HG02870 (cell line): ENCODE results near the gene CDKN2B-AS1.

ENCODE experiments used
- ATAC-seq: cut with Tn5 transposase; IDR thresholded peaks from one replicate; pipeline ENCODE4 v1.9.1; 2021; ENCODE audit warnings: mild to moderate bottlenecking, moderate library complexity; ENCODE audit not compliant: unreplicated experiment

The CDKN2B-AS1 gene

DNA sequence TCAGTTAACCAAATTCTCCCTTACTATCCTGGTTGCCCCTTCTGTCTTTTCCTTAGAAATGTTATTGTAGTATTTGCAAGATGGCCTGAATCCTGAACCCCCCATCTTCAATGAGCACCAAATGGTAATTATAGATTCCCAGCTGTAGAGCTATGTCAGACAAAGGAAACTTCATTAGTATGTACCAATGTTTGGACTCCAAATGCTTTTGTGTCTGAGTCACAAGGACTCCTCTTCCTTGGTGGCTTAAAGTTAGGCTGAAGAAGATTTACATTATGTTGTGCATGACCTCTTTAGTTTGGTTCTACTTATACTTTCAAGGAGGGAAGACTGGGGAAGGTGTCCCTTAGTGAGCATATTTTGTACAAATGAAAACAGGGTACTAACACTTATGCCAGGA lies 120.4 kb downstream of the CDKN2B-AS1 start:
- ATAC-seq, result no peak

DNA sequence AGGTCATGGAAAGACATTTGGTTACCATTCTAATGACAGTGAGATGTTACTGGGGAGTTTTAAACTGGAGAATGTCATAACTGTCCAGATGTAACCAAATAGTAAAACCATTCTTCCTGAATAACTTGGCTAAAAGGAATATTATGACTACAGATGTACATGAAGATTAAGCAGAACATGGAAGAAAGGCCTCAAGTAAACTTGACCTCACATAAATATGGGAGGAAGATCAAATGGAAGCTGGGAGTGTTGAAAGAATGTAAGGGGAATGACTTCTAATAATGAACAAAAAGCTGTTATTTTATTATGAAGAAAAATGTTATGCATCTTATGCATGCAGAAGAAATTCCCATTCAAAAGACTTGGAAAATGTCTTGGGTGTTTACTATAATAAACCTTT lies 122.2 kb downstream of the CDKN2B-AS1 start:
- ATAC-seq, result no peak

DNA sequence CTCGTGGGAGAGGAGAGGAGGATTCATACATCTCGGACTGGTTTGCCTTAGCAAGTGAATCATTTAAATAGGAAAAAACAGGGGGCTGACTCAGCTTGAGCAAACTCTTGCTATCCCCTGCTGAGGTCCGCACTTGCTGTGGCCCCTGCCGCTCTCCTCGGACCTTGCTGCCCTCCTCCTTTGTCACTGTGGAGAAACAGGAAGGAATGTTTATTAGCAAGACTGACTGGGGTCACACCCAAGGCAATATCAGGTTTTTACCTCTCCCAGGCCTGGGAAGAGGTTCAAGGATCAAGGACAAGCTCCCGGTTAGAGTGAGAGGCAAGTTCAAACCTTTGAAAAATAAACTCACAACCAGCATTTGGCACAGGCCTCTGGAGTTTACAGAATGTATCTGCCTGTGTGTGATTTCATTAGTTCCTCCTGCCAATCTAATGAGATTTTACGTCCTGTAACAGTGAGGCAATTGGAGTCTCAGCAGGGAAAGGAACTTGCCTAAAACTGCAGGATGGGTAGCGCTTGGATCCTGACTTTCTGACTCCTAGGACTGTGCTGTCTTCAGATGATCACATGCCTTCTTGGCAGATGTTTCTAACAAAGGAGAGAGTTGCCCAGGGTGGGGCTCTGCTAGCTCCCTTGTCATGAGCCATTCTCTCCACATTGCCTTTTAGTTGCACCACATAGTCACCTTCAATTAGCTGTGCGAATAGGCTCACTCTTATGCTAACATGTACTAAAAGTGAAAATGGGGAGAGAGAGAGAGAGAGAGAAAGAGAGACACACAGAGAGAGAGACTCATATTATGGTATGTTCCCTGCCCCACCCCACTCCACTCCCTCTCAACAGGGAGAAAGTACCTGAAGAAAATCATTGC lies 123.2 kb downstream of the CDKN2B-AS1 start:
- no peak for ATAC-seq

DNA sequence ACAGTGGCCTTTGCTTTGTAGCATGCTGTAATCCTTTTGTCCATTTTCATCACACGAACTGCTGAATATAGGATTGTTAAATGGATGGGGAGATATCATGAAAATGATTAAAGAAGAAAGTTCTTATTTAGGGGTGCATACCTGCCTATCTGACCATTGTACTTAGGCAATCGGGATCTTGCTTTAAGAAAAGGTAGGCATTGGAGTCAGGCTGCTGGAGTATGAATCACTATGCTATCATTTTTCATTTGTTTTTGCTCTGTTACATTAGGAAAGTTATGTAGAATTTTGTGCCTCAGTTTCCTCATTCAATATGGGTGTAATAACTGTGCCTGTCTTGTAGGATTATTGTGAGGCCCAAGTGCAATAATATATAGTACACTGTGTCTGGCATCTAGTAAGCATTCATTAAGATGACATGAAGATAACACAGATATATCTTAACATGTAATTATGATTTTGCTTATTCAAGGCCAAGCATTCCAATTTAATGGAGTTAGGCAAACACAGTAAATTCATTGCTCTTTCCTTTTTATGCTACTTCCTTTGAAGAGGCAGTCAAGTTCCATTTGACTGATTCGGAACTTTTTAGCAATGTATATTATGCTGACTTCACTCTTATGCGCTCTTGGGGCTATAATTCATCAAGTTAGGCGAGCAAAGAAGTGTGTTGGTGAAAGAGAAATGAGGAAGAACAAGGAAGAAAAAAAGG lies 124.4 kb downstream of the CDKN2B-AS1 start:
- ATAC-seq, result no peak

DNA sequence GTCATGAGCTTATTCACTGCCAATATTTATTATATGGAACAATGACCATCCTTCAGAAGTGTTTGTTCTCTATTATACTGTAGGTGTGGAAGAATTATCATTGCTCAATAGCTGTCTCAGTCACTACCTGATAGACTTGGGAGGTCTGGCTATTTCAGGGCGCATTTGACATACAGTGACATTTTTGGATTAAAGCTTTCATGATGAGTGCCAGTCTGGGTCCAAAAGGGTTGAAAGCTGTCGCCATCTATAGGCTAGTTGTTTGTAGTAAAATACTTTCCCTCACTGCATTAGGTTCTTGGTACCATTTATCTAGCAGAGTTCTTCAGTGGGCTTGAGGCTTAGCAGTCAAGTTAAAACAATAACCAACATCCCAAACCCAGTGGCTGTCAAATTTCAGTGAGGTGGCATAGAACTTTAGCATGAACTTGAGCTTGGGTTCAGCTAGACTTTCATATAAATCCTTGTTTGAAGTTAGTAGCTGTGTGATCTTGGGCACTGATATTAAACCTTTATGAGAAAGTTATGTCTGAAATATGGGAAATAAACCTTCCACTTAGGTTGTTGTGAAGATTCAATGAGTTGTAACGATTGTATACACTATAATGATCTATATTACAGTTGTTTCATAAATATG lies 125.0 kb downstream of the CDKN2B-AS1 start:
- no peak for ATAC-seq

DNA sequence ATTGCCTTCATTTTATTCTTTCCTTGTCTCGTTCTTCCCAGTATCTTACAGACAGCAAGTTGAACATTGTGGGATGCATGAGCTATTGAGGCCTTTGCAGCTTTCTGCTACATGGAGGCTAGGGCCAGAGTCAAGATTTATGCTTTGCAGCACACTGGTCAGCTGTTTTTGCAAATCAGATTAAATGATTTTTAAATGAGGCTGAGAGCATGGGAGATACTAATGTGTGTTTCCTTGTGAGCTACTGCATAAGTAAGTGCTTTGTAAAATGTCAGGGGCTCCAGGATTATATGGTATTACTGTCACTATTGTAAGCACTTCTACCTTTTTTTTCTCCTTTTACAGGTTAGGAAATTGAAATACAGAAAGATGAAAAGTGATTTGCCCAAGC lies 125.6 kb downstream of the CDKN2B-AS1 start:
- ATAC-seq, result no peak

DNA sequence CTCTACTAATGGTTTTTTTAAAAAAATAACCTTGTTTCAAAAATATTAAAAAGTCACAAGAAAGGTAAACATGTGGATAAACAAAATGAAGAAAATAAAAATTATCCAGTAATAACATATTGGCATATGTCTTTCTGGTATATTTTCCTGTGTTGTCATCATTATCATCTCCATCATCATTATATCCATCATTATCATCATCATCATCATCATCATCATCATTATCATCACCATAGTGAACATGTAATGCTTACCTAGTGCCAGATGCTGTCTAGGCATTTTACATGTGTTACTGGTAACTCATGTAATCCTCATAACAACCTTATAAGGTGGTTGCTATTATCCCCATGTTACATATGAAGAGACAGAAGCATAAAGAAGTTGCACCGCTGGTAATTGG lies 126.0 kb downstream of the CDKN2B-AS1 start:
- no peak for ATAC-seq

DNA sequence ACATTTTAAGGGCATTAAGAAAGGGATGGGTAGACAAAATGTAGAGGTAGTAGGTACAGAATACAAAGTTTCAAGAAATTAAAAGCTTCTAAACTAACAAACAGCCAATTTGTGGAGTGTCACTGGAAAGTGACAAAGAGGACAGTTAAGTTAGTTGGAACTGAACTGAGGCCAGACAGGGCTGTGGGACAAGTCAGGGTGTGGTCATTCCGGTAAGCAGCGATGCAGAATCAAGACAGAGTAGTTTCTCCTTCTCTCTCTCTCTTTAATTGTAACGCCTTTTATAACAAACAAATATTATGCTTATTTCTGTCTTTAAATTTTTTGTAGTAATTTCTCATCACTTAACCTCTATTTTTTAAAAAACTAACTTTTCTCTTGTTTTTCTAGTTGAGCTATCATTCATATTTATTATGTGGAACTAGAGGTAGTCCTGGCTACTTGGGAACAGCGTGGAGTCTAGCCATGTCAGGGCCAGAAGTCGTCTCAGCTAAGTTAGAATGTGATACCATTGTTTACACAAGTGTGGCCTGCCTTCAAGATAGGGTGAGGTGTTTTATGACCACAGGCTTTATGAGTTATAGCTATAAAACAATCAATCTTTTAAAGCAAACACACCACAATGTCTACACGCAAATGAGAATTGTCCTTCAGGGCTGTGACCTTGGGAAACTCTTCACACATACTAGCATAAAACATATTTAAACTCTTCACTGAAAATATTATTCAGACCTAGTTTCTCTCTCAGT lies 129.8 kb downstream of the CDKN2B-AS1 start:
- no peak for ATAC-seq

DNA sequence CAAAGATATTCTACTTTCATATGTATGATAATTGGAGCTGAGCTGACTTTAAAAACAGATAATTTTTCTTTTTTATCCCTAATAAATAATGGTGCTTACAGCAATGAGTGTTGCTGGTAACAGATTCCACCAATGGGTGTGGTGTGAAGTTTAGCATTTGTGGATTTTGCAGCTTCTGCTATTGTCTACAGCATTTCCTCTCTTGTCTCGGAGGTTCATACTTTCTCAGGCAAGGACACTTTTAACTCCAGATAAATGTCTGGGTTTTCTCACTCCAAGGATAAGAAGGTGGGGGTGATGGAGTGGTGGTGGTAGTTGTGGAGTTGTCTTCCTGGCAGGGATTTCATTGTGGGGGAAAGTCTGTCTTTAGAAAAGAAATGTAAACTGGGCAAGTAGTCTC lies 134.5 kb downstream of the CDKN2B-AS1 start:
- no peak for ATAC-seq

DNA sequence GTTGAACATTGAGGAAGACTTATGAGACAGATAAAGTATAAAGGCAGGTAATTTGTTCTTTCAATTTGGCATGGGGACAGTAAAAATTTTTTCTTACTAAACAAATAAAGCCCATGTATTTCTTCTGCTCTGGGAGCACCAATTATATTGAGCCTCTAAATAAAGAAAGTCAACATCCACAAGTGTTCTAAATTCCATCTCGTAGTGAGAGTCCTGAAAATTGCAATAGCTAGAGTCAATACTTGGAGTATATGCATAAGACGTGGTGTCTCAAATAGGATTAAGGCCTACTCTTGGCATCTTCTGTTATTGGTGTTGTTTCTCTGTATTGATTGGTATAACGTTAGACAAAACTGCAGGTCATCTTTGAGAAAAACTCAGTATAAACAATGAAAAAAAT lies 135.0 kb downstream of the CDKN2B-AS1 start:
- no peak for ATAC-seq

DNA sequence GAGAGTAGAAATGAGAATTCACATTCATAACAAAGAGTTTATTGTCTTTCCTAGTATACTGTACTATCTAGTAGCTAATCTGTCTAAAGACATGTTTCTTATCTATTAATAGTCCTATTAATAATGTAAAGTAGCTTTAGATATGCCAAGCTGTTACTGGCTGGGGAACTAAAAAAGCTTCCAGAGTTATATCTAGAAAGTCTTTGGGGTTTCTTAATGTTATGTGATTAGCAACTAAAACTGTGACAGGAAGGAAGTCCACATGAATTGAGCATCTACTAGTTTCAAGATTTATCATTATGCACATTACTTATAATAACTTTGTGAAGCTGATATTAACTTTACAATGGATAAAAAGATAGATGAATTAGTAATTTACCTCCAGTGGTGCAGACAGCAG lies 137.2 kb downstream of the CDKN2B-AS1 start:
- no peak for ATAC-seq

DNA sequence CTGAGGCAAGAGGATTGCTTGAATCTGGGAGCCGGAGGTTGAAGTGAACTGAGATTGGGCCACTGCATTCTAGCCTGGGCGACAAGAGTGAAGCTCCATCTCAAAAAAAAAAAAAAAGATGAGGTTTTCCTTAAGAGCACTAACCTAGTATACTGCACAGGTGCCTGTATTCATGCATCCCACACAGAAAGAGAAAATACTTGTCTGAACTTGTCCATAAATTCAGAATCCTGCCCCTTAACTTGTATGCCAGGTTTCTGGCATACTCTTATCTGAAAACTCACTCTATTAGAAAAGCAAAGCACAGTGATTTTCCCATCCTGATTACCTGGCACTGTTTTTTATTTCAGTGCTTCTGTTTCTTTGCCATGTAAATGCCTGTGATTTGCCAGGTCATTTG lies 139.8 kb downstream of the CDKN2B-AS1 start:
- ATAC-seq, result no peak

DNA sequence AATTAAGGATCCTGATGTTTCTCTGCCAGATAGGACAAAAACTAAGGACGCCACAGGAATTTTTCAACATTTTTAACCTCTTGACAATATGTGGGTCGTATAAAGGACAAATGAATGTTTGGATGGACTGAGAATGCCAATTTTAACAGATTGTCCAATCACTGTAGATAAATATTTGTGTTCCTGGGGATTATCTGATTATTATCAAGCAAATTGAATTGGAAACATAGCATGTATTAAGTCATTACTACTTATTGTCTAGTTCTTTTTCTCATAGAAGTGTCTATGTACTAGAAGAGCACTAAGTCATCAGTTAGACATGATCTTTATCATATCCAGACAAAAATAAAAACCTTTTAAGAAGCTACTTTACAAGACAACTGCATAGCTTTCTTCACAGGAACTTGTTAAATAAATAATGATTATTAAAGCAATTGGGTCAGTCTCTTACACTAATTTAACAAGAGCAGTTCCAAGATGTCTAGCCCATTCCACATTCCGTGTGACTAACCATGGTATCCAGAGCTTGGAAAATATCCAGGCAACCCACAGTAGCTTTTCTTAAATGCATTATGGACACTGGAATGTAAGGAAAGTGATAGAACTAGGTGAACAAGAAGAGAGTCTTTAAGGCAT lies 142.0 kb downstream of the CDKN2B-AS1 start:
- no peak for ATAC-seq

DNA sequence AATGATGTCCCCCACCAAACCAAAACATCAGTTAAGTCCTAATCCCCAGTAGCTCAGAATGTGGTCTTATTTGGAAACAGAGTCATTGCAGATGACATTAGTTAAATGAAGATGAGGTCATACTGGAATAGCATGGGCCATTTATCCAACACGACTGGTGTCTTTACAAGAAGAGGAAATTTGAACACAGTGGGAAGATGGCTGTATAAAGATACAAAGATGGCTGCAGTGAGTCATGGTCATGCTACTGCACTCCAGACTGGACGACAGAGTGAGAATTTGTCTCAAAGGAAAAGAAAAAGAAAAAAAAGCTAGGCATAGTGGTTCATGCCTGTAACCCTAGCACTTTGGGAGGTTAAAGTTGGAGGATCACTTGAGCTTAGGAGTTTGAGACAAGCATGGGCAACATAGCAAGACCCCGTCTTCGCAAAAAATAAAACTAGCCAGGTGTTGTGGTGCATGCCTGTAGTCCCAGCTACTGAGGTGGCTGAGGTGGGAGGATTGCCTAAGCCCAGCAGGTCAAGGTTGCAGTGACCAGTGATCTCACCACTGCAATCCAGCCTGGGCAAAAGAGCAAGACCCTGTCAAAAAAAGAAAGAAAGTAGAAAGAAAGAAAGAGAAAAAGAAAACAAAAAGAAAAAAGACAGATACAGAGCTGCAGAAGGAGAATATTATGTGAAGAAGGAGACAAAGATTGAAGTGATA lies 144.5 kb downstream of the CDKN2B-AS1 start:
- ATAC-seq, result no peak

DNA sequence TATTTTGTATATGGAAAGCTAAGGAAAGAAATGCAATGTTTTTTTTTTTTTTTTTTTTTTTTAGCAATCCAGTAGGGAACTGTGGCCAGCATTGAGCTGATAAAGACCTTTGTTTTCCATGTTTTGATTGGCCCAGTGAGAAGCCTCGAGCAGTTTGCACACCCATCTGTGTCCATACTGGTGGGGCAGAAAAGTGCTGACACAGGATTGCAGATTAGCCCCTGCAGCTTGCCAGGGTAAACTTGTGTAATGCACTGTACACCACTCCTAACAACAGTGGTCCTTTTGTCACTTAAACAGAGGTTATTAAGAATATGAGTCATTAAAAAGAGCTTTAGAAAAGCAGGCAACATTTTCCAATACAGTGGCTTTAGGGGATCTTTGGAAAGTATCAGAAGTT lies 147.3 kb downstream of the CDKN2B-AS1 start:
- no peak for ATAC-seq

DNA sequence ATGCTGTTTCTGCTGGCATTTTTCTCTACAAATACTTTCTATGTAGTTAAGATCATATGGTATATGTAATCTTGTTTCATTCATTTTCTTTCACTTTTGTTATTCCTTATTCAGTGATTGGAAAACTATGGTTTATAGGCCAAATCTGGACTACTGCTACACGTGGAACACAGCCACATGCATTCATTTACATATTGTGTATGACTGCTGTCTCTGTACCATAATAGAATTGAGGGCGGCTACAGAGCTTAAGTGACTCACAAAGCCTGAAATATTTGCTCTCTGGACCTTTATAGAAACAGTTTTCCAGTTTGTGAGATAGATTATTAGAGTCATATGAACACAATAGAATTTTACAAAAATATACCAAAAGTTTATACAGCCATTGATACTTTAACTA lies 148.1 kb downstream of the CDKN2B-AS1 start:
- ATAC-seq, result no peak

DNA sequence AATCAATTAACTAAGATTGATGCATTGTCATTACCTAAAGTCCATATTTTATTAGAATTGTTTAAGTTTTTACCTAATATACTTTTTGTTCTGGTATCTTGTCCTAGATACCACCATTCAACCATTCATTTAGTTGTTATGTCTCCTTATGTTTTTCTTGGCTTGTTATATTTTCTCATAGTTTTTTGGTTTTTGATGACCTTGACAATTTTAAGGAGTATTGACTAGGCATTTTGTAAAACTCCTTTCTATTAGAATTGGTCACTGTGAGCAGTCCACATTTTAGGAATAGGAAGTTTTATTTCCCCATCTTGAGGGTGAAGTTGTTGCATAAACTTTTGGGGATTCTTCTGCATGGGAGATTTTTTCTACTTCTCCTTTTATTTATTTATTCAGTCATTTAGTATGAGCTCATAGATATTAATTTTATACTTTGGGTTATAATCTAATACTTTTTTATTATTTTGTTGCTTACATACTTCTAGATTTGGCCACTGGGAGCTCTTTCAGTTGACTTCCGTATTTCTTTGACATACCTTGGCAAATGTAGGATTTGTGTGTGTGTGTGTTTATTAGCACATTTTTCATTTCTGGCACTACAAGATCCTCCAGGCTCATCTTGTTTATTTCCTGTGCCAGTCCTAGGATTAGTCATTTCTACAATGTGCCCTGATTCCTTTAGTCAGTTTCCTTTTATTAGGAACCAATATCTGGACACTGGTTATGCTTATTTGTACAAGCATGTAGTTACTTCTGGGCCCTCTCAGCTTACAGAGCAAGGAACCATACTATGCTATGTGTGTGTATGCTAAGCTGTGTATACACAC lies 149.4 kb downstream of the CDKN2B-AS1 start:
- no peak for ATAC-seq

DNA sequence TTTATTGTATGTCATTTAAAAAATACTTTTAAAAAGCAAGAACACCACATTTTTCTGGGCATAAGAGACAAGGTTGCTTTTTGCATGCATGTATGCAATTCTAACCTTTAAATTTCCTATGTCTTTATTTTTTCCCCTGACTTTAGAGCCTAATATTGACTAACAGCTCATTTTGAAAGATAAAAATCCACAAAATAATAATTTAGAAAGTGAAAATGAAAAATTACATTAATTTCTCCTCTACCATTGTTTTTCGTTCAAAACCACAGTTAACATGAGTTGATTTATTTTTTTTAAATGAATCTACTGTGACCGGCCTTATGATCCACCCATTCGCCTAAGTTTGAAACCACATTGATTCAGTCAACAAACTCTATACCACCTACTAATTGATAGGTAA lies 152.0 kb downstream of the CDKN2B-AS1 start:
- no peak for ATAC-seq

DNA sequence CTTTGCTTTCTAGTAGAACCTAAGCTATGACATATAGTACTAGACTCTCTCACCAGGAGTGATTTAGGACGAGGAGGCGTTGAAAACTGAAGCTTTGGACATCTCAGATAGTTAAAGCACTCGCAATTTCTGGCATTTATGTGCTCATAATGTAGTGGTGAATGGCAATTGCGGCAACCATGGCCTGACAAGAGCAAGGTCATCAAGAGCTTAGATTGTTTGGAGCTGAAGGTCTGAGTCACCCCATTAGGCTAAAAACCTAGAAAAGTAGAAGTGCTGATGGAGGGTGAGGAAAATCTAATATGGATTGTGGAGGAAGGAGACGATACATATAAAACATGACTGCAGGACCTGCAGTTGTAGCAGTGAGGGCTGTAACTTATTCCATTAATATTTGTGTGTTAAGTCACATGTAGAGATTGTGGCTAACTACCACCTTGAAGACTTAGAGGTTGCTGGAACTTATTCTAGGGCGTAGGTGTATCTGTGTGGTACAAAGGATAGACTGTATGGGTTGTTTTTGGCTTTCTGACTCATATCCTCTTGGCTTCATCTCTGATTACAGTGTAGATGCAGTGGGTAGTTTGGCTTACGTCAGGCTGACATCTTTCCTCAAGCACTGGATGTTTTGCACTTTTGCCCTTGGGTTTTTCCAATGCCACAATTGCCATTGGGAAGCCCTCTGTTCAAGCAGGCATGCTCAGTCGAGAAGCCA lies 153.4 kb downstream of the CDKN2B-AS1 start:
- ATAC-seq, result no peak
